Activated CD4-positive, alpha-beta T cell treated with anti-CD3 and anti-CD28 coated beads, Interleukin-2, Interleukin-4, amounts not matched to agents 100 ng/mL and 50 ng/mL, durations not matched to agents 16 hours and 8 hours (primary cell): ENCODE data around the gene NCAM2.
"Not testable (repeated sequence)": the region's sequence is repeated elsewhere in the genome, so short reads cannot be mapped to it uniquely, and the experiment has no call there.

ENCODE experiments used
- DNase-seq: peaks from one replicate; pipeline ENCODE4 v3.0.0-alpha.2; 2020; ENCODE audit warnings: low spot score

The NCAM2 gene

GRCh38 chr21:21324297-21324696 is 326.1 kb downstream of the NCAM2 start:
- no peak for DNase-seq

GRCh38 chr21:21332492-21332891 is 334.3 kb downstream of the NCAM2 start:
- DNase-seq: no peak

- DNase-seq: no peak
These were observed 342.8 kb downstream of the NCAM2 start for GRCh38 chr21:21341041-21341440.

GRCh38 chr21:21345296-21345695 is 347.1 kb downstream of the NCAM2 start:
- no peak for DNase-seq

GRCh38 chr21:21345872-21346271 is 347.7 kb downstream of the NCAM2 start:
- no peak for DNase-seq

- DNase-seq: no peak
These were observed 368.1 kb downstream of the NCAM2 start for GRCh38 chr21:21366277-21366676.

- DNase-seq: no peak
These were observed 369.4 kb downstream of the NCAM2 start for GRCh38 chr21:21367583-21367982.

- DNase-seq: no peak
These were observed 375.8 kb downstream of the NCAM2 start for GRCh38 chr21:21373969-21374368.

GRCh38 chr21:21383126-21383525 is 384.9 kb downstream of the NCAM2 start:
- no peak for DNase-seq

- DNase-seq: no peak
These were observed 386.8 kb downstream of the NCAM2 start for GRCh38 chr21:21384977-21385376.

GRCh38 chr21:21385404-21385803 is 387.2 kb downstream of the NCAM2 start:
- no peak for DNase-seq

- DNase-seq: no peak
These were observed 389.7 kb downstream of the NCAM2 start for GRCh38 chr21:21387916-21388315.

- DNase-seq: no peak
These were observed 395.9 kb downstream of the NCAM2 start for GRCh38 chr21:21394064-21394463.

- no peak for DNase-seq
These were observed 398.2 kb downstream of the NCAM2 start for GRCh38 chr21:21396424-21396823.

- DNase-seq: no peak
These were observed 399.3 kb downstream of the NCAM2 start for GRCh38 chr21:21397464-21397863.

GRCh38 chr21:21401444-21401843 is 403.2 kb downstream of the NCAM2 start:
- DNase-seq: no peak

GRCh38 chr21:21402187-21402586 is 404.0 kb downstream of the NCAM2 start:
- not testable (repeated sequence) for DNase-seq

GRCh38 chr21:21404261-21404660 is 406.1 kb downstream of the NCAM2 start:
- not testable (repeated sequence) for DNase-seq

- DNase-seq: no peak
These were observed 408.7 kb downstream of the NCAM2 start for GRCh38 chr21:21406921-21407320.

GRCh38 chr21:21412096-21412495 is 413.9 kb downstream of the NCAM2 start:
- DNase-seq: no peak

GRCh38 chr21:21415741-21416140 is 417.5 kb downstream of the NCAM2 start:
- no peak for DNase-seq

- DNase-seq: no peak
These were observed 436.7 kb downstream of the NCAM2 start for GRCh38 chr21:21434944-21435343.

GRCh38 chr21:21436012-21436534 is 437.9 kb downstream of the NCAM2 start:
- DNase-seq: no peak

GRCh38 chr21:21439761-21440160 is 441.6 kb downstream of the NCAM2 start:
- DNase-seq: no peak

- DNase-seq: no peak
These were observed 458.9 kb downstream of the NCAM2 start for GRCh38 chr21:21457077-21457476.
